OCI-LY1 (cell line): ENCODE results near the gene CAMKK1.

Source experiments
- CTCF ChIP-seq: fragments of 200-600 bp; sonication (generic), shearing (Covaris generic); IDR thresholded peaks from 2 replicates; pipeline ENCODE4 v1.5.1; 2017; ENCODE audit warnings: mild to moderate bottlenecking, antibody characterized with exemption, low read length, moderate library complexity, mixed read lengths
- EZH2 ChIP-seq: fragments of 200-600 bp; sonication (generic), shearing (Covaris generic); IDR thresholded peaks from 2 replicates; pipeline ENCODE4 v1.8.0; 2017; ENCODE audit warnings: borderline replicate concordance, mixed run types, mild to moderate bottlenecking, antibody characterized with exemption, low read length, moderate library complexity, mixed read lengths

DNA sequence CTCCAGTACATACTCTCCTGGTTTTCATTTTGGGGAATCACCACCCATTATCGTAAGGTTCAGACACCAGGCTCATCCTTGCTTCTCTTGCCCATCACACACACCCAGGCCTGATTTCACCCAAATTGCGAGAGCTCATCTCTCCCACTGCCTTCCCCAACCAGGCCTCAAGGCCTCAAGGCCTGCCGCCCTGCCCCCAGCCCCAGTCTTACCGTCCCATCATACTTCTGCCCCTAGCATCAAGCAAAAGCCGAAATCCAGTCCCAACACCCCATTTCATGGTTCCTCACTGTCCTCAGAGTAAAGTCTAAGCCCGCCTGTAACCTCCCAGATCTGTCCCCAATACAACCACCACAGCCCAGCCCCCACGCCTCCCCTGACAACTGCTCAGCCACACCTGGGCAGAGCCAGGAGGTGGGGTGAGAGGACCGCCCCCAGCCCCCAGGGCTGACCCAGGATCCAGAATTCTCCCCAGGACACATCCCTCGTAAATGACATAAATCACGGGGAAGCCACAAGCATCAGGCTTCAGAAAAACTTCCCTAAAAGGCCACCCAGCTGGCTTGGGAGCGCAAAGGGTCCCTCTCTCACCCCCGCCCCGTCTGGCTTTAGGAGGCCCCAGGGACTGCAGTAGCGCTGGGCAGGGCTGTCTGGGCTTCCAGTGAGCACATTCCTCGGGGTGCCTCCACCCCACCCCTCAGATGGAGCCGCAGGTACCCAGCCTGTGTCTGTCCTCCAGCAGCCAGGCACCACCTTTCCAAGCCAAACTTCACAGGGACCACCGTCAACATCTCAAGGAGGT is 33.0 kb upstream of the CAMKK1 start:
- no peak for TF ChIP-seq CTCF
- no peak for TF ChIP-seq EZH2
